HepG2 (cell line): ENCODE results near the gene SH3YL1.

Experiments
- POLR2AphosphoS5 ChIP-seq: IDR thresholded peaks from 2 replicates; pipeline ENCODE4 v1.6.1; 2012; ENCODE audit warnings: low read depth, low read length
- RNF2 ChIP-seq: fragments of 450-650 bp; conservative IDR thresholded peaks from 2 replicates; pipeline ENCODE4 v1.6.1; 2016; ENCODE audit warnings: low read depth

DNA sequence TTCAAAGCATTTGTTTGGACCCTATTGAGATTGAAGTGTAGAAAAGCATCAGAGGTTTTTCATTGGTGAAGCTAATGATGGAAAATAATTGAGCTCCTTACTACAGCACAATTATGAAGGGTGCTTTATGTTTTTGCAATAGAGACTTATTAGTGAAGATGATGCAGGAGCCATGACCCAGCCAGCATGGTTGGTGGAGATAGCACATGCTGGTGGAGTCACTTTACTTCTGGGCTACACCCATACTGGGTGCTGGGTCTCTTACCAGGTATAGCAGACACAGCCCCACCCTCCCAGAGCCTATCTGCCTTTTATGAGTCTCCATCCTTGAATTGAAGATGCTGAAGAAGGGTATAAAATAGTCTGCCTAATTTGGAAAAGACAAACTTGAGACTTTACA, 4.5 kb upstream of the SH3YL1 start:
- no peak for TF ChIP-seq RNF2
- no peak for TF ChIP-seq POLR2AphosphoS5
